HG03159 (cell line): ENCODE results near the gene DOCK4.
"Not testable (repeated sequence)": the region's sequence is repeated elsewhere in the genome, so short reads cannot be mapped to it uniquely, and the experiment has no call there.

ENCODE experiments used
- ATAC-seq: cut with Tn5 transposase; IDR thresholded peaks from one replicate; pipeline ENCODE4 v1.9.1; 2021; ENCODE audit warnings: mild to moderate bottlenecking, moderate library complexity; ENCODE audit not compliant: unreplicated experiment

DOCK4 gene

GRCh38 chr7:112137141-112138101 lies 68.8 kb downstream of the DOCK4 start:
- ATAC-seq: no peak

GRCh38 chr7:112136271-112137008 lies 69.8 kb downstream of the DOCK4 start:
- ATAC-seq: no peak

GRCh38 chr7:112135815-112136214 lies 70.4 kb downstream of the DOCK4 start:
- ATAC-seq: no peak

GRCh38 chr7:112134039-112134438 lies 72.2 kb downstream of the DOCK4 start:
- no peak for ATAC-seq

GRCh38 chr7:112133328-112133727 lies 72.9 kb downstream of the DOCK4 start:
- ATAC-seq: no peak

- no peak for ATAC-seq
Observed at GRCh38 chr7:112132051-112132694, 74.0 kb downstream of the DOCK4 start.

GRCh38 chr7:112130729-112131410 lies 75.3 kb downstream of the DOCK4 start:
- ATAC-seq: no peak

- ATAC-seq: no peak
Observed at GRCh38 chr7:112129655-112130323, 76.4 kb downstream of the DOCK4 start.

- not testable (repeated sequence) for ATAC-seq
Observed at GRCh38 chr7:112128461-112129425, 77.5 kb downstream of the DOCK4 start.

GRCh38 chr7:112128041-112128440 lies 78.2 kb downstream of the DOCK4 start:
- not testable (repeated sequence) for ATAC-seq

- ATAC-seq: no peak
Observed at GRCh38 chr7:112125250-112125649, 80.9 kb downstream of the DOCK4 start.

GRCh38 chr7:112124061-112124766 lies 82.0 kb downstream of the DOCK4 start:
- ATAC-seq: no peak

GRCh38 chr7:112122798-112123197 lies 83.4 kb downstream of the DOCK4 start:
- ATAC-seq: no peak

GRCh38 chr7:112122144-112122543 lies 84.1 kb downstream of the DOCK4 start:
- ATAC-seq: no peak

- ATAC-seq: no peak
Observed at GRCh38 chr7:112121318-112121717, 84.9 kb downstream of the DOCK4 start.

GRCh38 chr7:112120696-112121217 lies 85.4 kb downstream of the DOCK4 start:
- peak; percentile 60 for ATAC-seq

GRCh38 chr7:112118581-112119566 lies 87.3 kb downstream of the DOCK4 start:
- no peak for ATAC-seq
